GM19452 (cell line): ENCODE data around the gene LPAR6.

ENCODE experiments used
- ATAC-seq: cut with Tn5 transposase; IDR thresholded peaks from one replicate; pipeline ENCODE4 v1.9.1; 2021; ENCODE audit not compliant: unreplicated experiment

Gene LPAR6

DNA sequence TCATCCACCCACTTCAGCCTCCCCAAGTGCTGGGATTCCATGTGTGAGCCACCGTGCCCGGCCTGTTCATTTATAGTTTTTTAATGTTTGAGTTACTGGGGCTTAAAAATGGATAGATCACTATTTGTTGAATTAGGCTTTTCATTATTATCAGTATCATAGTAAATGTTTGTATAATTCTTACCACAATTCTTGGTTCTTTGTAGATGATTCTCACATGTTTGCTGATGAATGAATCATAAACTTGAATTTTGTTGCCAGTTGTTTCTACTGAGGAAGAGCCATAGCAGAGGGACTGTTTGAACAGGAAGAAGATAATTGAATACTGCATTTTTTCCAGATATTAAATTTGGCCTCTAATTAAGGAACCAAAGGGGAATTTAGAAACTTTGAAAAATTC is 2.6 kb upstream of the LPAR6 start:
- no peak for ATAC-seq

DNA sequence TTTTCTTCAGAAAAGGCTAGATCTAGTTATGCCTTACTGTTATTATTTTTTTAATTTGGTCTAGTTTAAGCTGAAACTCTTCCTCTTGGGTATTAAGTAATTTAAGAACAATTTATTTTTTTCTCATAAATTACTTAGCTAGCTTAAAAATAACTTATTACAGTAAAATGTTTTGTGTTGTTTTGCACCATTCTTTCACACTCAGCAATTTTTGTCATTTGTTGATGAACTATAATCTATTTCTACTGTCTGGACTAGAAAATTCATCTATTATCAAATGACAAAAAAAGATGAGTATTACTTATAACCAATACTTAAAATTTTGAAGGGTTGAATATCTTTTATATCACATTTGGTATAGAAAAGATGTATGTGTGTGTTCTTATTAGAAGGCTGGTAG is 1.6 kb upstream of the LPAR6 start:
- no peak for ATAC-seq

DNA sequence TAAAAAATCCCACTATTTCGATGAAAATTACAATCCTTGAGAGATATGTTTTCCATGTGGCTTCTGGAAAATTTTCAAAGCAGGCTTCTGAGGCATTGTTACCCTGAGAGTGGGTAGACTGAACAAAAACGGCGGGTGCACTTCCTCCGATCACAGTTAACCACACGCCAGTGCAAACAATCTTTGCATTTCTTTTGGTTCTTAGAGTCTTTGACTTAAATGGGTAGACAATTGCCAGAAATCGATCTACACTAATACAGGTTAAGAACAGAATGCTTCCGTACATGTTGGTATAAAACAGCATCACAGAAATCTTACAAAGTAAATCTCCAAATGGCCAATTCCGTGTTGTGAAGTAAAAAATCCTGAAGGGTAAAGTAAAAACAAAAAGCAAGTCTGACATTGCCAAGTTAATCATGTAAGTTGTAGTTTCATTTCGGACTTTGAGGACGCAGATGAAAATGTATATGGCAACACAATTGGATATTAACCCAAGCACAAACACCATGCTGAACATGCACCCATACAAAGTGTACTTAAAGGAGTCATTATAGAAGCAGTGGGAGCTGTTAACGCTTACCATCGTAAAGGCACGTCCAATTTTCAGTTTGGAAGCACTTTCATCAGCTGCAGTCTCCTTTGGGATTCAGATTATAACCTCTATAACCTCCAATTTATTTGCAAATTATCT is 927 bp downstream of the LPAR6 start:
- no peak for ATAC-seq

DNA sequence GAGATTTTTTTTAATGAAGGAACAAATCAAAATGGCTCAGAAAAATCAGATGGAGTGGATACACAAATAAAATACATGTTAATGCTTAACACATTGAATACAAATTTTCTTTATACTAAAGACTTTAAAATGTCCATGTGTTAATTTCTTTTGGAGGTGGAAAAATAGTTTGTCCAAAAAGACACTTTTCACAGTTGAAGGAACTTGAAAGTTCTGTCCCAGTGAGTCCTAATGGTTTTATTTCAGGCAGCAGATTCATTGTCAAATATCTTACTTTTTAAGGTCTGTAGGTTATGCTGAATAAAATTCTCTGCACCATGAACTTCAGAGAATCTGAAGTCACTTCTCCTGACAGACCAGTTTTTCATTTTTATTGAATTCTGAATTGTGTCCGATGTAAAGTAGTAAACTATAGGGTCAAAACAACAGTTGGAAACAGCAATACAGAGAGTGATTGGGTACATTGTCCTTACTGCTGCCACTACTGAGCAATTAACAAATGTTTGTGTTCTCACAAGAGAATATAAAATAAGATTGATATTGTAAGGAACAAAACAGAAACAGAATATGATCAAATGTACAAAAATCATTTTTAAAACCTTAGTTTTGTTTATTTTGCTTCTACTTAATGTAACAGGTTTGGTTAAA is 1.6 kb downstream of the LPAR6 start:
- no peak for ATAC-seq

DNA sequence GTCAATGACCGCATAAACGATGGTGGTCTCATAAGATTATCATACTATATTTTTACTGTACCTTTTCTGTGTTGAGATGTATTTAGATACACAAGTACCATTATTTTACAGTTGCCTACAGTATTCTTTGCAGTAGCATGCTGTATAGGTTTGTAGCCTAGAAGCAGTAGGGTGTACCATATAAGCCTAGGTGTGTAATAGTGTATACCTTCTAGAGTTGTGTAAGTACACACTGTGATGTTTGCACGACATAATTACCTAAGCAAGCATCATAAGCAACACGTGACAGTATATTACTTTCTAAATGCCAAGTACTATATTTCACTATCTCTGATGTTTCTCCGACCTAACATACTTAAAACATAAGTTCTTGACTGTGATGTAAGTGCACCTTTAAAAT is 2.7 kb downstream of the LPAR6 start:
- ATAC-seq, result no peak

DNA sequence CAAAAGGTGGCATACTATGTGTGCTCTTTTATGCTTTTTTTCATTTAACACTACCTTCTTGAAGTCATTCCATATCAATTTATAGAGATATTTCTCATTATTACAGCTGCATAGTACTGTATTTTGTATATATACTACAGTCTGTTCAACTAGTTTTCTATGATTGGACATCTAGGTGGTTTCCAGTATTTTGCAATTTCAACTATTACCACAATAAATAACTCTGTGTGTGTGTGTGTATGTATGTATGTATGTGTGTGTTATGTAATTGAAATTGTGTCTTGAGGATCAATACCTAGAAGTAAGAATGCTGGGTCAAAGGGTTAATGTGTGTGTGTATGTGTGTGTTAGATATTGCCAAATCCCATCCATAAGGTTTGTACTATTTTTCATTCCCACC is 7.0 kb downstream of the LPAR6 start:
- ATAC-seq, result no peak

DNA sequence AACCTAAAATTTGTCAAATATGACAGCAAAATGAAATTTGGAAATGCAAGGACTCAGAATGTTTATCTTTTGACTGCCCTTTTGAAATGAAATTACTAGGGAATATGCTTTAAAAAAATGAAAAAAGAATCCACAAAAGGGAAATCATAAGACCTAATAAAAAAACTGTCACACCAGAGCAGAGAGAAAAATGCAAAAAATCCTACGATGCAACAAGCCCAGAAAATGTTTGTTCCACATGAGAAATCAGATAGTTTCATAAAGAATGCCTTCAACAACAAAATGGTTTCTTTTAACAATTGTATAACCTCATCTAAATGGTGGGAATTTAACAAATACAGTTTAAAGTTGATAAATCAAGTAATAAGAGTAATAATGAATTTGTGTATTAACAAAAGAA is 8.0 kb downstream of the LPAR6 start:
- ATAC-seq, result no peak

DNA sequence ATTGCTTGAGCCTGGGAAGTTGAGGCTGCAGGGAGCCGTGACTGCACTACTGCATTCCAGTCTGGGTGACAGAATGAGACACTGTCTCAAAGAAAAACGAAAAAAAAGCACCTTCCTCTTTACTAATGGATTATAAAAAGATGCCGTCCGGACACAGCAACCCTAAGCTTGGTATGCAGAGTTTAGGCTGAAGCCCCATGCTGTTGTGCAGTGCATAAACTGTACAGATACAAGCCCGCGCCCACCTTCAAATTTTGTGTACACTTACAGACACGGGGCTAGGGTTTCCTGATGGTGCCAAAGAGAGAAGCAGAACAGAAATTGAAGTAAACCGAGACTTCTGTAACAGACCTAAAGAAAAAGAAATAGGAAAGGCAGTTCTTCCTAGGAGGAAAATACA is 9.0 kb downstream of the LPAR6 start:
- ATAC-seq, result no peak

DNA sequence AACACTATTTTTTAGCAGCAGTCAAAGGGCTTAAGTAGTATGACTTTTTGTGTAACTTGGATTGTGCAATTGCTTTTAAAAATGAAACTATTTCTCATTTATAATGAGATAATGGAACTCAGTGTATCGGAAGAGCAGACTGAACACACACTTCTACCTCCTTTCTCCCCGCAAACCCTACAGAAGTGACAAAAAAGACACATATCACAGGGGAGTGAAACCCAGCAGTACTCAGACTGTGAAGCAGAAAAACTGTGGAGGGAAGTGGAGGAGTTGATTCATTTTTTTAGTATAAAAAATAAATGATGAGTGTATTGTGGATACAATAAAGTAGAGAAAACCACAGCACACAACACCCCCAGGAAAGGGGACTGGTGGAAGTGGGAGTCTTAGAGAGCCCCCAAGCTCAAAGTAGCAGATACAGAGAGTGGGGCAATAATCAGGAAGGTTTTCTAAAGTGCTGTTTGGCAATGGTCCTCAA is 9.7 kb downstream of the LPAR6 start:
- ATAC-seq, result peak; percentile 55

DNA sequence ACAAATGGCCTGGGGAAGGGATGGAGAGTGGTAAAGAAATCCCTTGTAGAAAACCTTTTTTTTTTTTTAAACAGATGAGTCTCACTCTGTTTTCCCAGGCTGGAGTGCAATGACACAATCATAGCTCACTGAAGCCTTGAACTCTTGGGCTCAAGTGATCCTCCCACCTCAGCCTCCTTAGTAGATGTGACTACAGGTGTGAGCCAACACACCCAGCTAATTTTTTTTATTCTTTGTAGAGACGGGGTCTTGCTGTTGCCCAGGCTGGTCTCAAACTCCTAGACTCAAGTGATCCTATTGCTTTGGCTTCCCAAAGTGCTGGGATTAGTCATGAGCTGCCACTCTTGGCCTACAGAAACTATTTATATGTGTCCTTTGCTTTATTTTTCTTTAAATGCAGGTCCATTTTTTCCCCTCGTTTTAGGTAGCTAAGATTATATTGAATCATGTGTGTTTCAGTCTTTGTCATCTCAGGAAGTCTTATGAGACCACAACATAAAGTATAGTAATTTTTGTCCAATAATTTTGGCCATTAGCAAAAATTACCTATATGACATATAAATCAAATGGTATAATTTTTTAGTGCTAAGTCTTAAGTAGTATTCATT is 10.5 kb downstream of the LPAR6 start:
- ATAC-seq, result no peak

DNA sequence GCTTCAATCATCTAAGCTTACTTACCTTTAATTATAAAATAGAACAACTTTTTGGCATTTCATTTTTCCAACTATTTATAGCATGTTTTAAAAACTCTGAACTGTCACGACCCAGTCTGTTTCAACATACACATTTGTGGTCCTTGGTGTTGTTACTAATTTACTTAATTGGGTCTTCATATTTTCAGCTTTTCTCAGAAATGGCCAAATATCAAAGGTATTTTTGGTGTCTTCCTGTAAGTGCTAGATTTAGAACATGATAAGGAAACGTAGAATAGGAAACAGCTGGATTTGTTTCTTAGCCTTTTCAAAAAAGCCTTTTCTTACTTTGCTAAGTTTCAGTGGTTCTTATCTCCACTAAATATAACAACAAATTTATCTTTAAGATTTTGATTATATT is 11.4 kb downstream of the LPAR6 start:
- no peak for ATAC-seq

DNA sequence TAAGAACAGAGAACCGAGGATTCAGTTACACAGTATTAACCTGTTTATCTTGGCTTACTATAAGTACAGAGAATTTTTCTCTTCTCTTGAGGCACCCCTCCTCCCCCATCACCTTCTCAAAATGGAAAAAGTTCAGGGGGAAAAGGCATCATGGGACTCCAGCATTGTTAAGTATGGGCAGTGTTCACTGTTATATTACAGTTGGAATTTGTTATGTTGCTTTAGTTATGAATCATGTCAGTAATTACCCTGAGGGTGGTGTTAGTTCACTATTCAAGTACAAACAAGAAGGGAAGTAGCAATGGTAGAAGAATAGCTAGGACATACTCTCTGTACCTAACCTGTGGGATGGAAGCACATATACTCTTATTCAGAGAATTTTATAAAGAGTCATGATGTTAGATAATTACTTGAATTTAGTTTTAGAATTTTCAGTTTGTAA is 12.0 kb downstream of the LPAR6 start:
- ATAC-seq, result peak; percentile 33

DNA sequence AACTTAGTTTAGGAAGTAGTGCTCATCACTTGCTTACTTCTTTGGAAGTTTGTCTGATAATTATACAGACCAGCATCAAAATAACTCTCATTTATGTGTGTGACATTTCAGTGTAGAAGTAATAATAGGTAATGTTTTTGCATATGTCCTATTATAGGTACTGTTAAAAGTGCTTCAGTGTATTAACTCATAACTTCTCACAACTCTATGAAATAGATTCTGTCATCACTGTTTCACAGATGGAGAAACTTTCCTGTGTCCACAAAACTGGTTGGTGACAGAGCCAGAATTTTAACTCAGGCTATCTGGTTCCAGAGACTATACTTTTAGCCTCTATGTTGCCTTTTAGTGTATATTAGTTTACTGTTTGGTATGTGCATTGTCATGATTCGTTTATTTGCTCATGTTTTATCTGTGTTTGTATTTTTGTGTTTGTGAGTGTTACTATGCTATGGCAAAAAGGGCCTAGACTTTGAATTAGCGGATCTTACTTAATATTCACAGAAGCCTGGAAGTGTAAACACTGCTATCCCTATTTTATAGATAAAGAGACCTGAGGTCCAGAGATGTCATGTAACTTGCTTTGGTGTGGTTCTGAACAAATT is 12.7 kb downstream of the LPAR6 start:
- ATAC-seq, result no peak

DNA sequence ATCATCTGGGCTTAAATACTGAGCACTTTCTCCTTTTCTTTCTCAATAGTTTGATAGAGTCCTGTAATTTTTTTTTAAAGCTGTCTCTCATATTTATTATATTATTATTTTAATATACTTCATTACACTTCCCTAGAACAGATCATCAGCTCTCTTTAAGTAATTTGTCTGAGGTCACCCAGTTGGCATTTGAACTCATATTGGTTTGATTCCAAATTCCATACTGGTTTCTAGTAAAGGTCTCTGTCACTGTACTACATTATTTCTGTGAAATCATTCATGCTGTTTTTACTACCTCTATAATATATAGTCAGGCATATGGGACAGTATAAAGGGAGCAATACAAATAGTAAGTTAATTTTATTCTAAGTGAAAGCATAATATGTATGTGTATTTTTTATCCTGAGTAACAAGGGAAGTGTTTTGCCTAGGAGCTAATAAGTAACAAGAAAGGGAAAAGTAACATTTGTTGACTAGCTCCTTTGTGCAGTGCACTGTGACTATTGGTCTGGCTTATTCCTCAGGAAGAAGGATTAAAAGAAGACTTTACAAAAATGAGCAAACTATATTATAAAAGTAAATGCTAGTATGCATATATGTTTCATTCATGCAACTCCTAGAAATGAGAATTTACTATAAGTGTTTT is 14.3 kb downstream of the LPAR6 start:
- ATAC-seq, result no peak

DNA sequence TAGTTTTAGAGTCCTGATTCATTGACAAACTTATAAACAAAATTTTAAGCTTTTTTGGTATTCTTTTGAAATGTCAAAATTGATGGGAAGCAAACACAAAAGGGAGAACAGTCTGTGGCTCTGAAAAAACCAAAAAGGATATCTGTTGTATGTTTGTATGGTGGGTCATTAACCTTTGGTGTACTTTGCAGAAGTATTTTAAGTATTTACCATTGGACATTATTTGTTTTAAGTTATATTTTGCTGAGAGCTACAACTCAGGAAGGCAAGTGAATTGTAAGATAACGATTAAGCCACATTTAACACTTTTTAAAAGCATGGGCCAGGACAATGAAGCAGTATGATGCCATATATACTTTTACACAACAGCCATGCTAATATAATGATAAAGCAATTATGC is 15.2 kb downstream of the LPAR6 start:
- no peak for ATAC-seq

DNA sequence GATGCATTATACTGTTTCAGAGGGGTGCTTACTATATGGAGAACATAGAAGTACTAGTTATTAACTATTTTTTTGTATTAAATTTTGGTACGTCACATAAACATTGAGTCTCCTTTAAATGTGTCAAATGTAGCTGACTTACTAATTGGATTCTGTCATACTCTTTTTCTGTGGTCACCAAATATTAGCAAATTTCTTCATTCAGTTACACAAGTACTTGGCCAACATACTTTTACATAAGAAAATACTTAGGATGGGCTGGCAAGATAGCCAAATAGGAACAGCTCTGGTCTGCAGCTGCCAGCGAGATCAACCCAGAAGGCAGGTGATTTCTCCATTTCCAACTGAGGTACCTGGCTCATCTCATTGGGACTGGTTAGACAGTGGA is 19.2 kb downstream of the LPAR6 start:
- ATAC-seq, result no peak

DNA sequence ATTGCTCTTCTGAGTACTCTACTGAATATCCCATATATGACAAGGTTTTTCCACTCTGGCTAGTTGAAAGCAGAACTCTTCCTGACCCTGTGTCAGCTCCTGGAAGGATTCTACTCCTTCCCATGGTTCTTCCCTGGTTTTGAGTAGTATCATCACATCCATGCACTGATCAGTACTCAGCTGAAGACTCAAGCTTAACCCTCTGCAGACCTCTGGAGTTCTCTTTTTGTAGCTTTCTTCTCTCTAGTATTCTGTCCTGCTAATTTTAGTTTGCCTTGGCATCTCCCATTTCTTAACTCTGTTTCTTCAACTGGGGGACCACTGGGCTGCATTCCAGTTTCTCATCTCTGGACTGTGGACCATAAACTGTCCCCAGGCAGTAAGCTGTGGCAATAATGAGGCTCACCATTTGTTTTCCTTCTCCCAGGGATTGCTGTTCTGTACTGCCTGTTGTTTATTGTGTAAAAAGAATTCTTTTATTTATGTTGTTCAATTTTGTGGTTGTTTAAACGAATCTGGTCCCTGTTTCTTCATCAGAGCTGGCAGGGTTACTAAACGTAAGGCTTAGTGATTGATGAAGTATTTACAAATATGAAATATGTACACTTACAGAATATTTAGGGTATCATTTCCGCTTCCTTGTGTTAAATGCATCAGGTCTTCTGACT is 19.7 kb downstream of the LPAR6 start:
- no peak for ATAC-seq

DNA sequence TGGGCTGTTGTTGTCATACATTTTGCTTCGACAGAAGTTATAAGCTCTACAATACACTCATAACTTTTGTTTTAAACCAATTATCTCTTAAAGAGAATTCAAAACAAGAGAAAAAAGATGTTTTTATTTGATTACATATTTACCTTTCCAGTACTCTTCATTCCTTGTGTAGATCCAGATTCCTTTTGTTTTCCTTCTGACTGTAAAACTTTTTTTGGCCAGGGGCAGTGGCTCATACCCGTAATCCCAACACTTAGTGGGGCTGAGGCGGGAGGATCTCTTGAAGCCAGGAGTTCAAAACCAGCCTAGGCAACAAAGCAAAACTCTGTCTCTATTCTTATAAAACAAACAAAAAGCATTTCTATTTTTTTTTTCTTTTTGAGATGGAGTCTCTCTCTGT is 21.7 kb downstream of the LPAR6 start:
- no peak for ATAC-seq

DNA sequence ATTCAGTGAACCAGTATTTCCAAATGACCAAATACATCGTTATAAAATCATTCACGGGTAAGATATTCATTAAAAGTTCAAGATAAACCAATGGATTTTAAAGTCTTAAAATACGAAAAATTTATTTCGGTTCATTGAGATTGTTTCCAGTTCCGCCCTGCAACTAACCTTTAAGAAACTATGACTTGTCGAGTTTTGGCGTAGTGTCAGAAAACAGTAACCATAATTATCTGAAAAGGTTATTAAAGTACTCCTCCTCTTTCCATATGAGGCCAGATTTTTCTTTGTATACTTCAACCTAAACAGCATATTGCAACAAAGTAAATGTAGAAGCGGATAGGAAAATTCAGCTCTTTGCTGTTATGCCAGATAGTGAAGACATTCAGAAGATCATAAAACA is 26.1 kb downstream of the LPAR6 start:
- ATAC-seq, result no peak

DNA sequence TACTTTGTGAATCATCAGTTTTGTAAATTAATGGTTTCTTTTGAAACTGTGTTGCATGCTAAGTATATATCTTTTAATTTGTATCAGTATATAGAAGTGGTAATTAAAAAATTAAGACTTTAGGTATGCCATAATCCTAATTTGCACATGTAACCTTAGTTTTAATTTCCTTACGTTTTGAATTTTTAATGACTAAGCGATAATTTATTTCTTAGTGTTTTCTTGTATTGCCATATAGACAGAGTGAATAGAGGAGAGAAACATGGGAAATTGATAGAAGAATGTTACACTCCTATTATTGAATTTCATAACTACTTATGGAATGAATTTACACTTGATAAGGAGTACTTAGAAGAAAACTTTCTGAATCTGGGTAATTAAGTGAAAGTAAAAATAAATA is 29.5 kb downstream of the LPAR6 start:
- no peak for ATAC-seq

DNA sequence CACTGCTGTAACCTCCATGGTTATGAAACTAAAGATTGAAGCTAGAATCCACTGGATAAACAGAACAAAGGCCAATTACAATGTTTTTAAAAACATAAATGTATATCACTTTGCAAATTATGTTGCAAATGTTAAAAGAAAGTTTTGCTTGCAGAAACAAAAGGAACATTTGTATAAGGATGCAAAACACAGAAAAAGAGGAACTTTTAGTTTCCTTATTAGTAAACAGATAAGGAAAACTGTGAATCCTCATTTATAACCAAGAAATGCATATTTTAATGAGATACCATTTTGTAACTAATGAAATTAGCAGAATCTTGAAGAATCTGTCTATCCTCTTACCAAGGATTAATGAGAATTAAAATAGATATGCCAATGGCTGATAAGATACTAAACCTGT is 32.3 kb downstream of the LPAR6 start:
- ATAC-seq, result no peak
